ENCODE data around the gene MAMDC4.
"Not testable (repeated sequence)": the region's sequence is repeated elsewhere in the genome, so short reads cannot be mapped to it uniquely, and the experiment has no call there.

Gene MAMDC4

DNA sequence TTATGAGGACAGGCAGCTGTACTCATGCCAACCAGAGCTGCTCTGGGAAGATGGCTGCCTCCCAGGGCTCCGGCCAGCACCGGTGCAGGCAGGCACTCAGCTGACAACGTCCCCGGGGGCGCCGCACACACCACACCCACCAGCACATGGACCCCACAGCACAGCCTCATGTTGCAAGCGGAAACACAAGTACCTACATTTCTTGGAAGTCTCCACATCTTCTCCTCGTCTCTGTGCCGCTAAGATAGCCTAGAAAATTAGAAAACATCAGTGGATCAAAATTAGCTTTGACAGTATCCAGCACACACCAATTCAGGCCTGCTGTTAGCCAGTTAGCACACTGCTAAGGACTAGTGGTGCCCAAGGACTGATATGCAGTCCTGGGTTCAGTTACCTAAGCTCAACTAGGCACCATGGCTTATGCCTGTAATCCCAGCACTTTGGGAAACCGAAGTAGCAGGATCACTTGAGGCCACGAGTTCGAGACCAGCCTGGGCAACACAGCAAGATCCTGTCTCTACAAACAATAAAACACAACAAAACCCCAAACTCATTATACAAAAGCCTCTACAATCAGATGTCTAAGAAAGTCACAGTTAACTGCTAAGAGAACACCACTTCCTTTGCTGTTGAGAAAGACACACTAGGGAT, 11.6 kb downstream of the MAMDC4 start:
- DNase-seq (ENCODE audit: extremely low read depth, low read depth) = no peak
- TF ChIP-seq CTCF (IDR thresholded peaks at IDR 0.05; ENCODE audit: low read depth, low read length, missing control alignments) = no peak

DNA sequence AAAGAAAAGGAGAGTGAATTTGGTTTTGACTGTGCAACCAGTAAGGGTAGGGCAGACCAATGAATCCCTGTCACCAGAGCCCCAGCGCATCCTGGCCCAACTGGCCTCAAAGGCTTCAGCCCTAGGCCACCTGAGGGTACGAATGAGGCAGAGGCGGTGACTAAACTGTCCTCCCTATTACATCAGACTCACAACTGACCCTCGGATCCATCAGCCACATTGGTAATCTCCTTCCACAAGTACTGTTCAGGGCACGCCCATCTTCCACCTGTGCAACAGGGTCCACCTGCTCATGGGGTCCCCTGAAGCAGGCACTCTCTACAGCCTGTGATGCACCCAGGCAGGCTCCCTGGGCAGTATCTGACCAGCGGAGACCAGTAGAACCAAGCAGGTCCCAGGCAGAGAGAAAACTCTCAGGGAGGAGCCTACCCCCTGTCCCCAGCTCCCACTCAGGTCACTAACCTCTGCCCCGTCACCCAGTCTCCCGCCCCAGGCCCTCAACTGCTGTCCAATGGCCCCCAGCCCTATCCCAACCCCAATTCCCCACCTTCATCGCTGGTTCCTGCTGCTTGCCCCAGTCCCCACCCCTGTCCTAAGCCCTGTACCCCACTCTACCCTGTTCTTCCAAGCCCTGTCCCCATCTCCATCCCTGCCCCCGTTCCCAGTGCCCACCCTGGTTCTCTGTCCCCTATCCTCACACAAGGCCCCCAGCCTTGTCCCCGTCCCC, 13.1 kb downstream of the MAMDC4 start:
- peak overlapping the region; percentile 75 for H3K4me3 ChIP-seq (replicated peaks; ENCODE audit: low read depth, low read length)
- no peak for DNase-seq (ENCODE audit: extremely low read depth, low read depth)
- no peak for TF ChIP-seq CTCF (IDR thresholded peaks at IDR 0.05; ENCODE audit: low read depth, low read length, missing control alignments)

More for the DNA sequence above, 11.6 kb downstream of the MAMDC4 start:
- H3K4me3 ChIP-seq (replicated peaks; ENCODE audit: low read depth, low read length) = no peak overlapping the region

GRCh38 chr9:136865768-136866103, 13.6 kb downstream of the MAMDC4 start:
- DNase-seq (ENCODE audit: extremely low read depth, low read depth) = no peak
- H3K4me3 ChIP-seq (replicated peaks; ENCODE audit: low read depth, low read length) = peak overlapping the region; percentile 75
- no peak for TF ChIP-seq CTCF (IDR thresholded peaks at IDR 0.05; ENCODE audit: low read depth, low read length, missing control alignments)

GRCh38 chr9:136866898-136867421, 14.8 kb downstream of the MAMDC4 start:
- peak overlapping the region; percentile 75 for H3K4me3 ChIP-seq (replicated peaks; ENCODE audit: low read depth, low read length)
- not testable (repeated sequence) for DNase-seq (ENCODE audit: extremely low read depth, low read depth)

- TF ChIP-seq CTCF (IDR thresholded peaks at IDR 0.05; ENCODE audit: low read depth, low read length, missing control alignments) = no peak
- H3K4me3 ChIP-seq (replicated peaks; ENCODE audit: low read depth, low read length) = no peak overlapping the region
- no peak for DNase-seq (ENCODE audit: extremely low read depth, low read depth)
Measured at GRCh38 chr9:136867480-136867879, 15.3 kb downstream of the MAMDC4 start.

- no peak for DNase-seq (ENCODE audit: extremely low read depth, low read depth)
- H3K4me3 ChIP-seq (replicated peaks; ENCODE audit: low read depth, low read length) = no peak overlapping the region
- no peak for TF ChIP-seq CTCF (IDR thresholded peaks at IDR 0.05; ENCODE audit: low read depth, low read length, missing control alignments)
Measured at GRCh38 chr9:136867917-136868316, 15.8 kb downstream of the MAMDC4 start.

GRCh38 chr9:136868644-136869043, 16.5 kb downstream of the MAMDC4 start:
- TF ChIP-seq CTCF (IDR thresholded peaks at IDR 0.05; ENCODE audit: low read depth, low read length, missing control alignments) = no peak
- DNase-seq (ENCODE audit: extremely low read depth, low read depth) = no peak
- H3K4me3 ChIP-seq (replicated peaks; ENCODE audit: low read depth, low read length) = no peak overlapping the region

DNA sequence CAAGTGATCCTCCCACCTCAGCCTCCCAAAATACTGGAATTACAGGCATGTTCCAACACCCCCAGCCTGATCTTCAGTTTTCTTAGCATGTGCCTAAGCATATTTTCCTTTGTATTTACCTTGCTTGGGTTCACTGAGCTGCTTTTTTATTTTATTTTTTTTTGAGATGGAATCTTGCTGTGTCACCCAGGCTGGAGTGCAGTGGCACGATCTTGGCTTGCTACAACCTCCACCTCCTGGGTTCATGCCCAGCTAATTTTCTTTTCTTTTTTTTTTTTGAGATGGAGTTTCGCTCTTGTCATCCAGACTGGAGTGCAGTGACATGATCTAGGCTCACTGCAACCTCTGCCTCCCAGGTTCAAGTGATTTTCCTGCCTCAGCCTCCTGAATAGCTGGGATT, 17.5 kb downstream of the MAMDC4 start:
- DNase-seq (ENCODE audit: extremely low read depth, low read depth); H3K4me3 ChIP-seq (replicated peaks; ENCODE audit: low read depth, low read length): not testable (repeated sequence)

All from HFF-Myc (cell line).